A673 (cell line): ENCODE data around the gene DAB1.

ENCODE experiments used
- CTCF ChIP-seq: fragments of 300-800, 200-600 bp; sonication (generic); conservative IDR thresholded peaks from 2 replicates; pipeline ENCODE4 v1.5.1; 2017; ENCODE audit warnings: low read depth, mild to moderate bottlenecking, antibody characterized with exemption, low read length, moderate library complexity, mixed read lengths
- EZH2 ChIP-seq: fragments of 200-600 bp; sonication (generic); IDR thresholded peaks from 2 replicates; pipeline ENCODE4 v1.6.1; 2017; ENCODE audit warnings: borderline replicate concordance, low read depth, mild to moderate bottlenecking, mixed read lengths, antibody characterized with exemption, low read length; ENCODE audit not compliant: poor library complexity, severe bottlenecking

- no peak for TF ChIP-seq EZH2
- TF ChIP-seq CTCF: no peak
Observed at GRCh38 chr1:57362480-57362879, 61.4 kb downstream of the DAB1 start.
